Placental pericyte (primary cell): ENCODE results near the gene COL11A1. TPM values are rescaled to one million over a fixed set of nuclear protein-coding genes. Genes with fewer than 3 reads are reported as not detected.

Source experiments
- total RNA-seq: library from RNA; depleted of rRNA; stranded (reverse); fragments of >200 nt; gene quantifications from 2 replicates; pipeline ENCODE4 v1.2.3, GENCODE V29; 2012

Gene COL11A1
- total RNA-seq, result 17.5 and 60.8 TPM in 2 replicates

GRCh38 chr1:103108376-103109150 is at the start of gene COL11A1:
Gene COL11A1 (minus strand): TSS chr1:103108522. CDS start chr1:103108178, 344 bp downstream.

